CD4-positive, alpha-beta T cell treated with Interleukin-15 for 4 hours (primary cell): Measurements from ENCODE around the gene GPAT3.
A peak's percentile ranks its signal among the peaks of the same experiment; 100 is the strongest.
"Not testable (repeated sequence)": the region's sequence is repeated elsewhere in the genome, so short reads cannot be mapped to it uniquely, and the experiment has no call there.

ENCODE experiments used
- DNase-seq: peaks from one replicate; pipeline ENCODE4 v3.0.0-alpha.2; 2020; ENCODE audit warnings: low spot score

The GPAT3 gene

GRCh38 chr4:83604321-83604720, 68.4 kb downstream of the GPAT3 start:
- no peak for DNase-seq

DNA sequence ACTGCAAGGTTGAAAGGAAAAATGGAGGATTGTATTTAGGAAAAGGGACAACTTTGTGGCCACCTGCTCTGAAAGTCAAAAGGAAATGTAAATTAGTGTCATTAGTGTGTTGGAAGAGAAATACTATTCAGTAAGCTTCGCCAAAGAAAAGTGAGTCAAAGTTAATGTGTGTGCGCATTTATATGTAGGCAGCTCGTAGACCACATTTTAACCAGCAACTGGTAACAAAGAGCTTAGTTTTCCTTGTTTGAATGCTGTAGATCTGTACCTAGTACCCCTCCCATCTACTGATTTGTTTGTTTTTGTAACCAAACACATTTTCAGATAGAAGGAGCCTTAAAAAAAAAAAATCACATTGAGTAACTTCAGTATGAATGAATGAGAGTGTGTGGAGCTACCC, 69.3 kb downstream of the GPAT3 start:
- no peak for DNase-seq

GRCh38 chr4:83605744-83606172, 69.8 kb downstream of the GPAT3 start:
- no peak for DNase-seq

DNA sequence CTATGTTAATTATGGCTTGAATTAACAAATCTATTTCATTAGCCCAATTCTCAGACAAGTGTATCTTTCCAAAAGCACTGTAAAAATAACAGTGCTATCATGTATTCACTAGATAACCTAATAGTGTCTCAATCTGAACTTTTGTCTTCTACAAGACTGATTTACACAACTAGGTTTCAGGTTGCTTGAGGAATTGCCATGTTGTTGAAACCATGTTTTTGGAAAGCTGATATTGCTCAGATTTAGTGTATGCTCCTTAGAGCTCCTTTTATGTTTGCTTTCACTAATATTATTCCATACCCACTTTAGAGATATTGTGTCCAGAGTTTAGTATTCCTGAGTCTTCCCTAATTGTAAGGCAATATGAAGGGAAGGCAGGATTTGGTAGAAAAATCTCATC, 70.6 kb downstream of the GPAT3 start:
- no peak for DNase-seq

DNA sequence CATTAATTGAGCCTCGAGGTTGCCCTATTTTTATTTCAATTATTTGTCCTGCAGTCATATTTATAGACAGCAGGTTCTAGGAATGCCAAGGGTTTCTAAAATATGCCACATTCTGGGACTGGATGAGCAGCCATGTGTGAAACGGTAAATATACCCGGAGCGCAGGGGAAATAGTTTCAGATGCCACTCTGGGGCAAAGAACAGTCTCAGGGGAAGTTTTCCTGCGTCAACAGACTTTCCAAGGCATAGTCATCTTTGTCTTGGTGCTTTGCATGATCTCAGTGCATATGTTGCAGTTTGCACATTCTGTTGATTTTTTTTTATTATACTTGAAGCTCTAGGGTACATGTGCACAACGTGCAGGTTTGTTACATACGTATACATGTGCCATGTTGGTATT, 71.0 kb downstream of the GPAT3 start:
- no peak for DNase-seq

- DNase-seq = no peak
These were observed 73.5 kb downstream of the GPAT3 start for GRCh38 chr4:83609365-83609764.

GRCh38 chr4:83610729-83611128, 74.8 kb downstream of the GPAT3 start:
- DNase-seq = no peak

DNA sequence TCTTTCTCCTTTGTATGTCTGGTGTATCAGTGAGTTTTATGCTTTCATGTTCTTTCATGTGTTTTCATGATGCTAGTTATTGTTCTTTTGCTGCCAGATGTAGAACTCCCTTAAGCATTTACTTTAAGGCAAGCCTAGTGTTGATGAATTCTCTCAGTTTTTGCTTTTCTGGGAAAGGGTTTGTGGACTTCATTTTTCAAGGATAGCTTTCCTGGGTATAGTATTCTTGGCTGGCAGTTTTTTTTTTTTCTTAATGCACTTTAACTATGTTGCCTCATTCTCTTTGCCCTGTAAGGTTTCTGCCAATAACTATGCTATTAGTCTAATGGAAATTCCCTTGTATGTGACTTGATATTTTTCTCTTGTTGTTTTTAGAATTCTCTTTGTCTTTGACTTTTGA, 77.1 kb downstream of the GPAT3 start:
- DNase-seq = no peak

- DNase-seq = no peak
These were observed 78.1 kb downstream of the GPAT3 start for GRCh38 chr4:83613994-83614393.

- DNase-seq = no peak
These were observed 80.3 kb downstream of the GPAT3 start for GRCh38 chr4:83616252-83616651.

- no peak for DNase-seq
These were observed 81.6 kb downstream of the GPAT3 start for GRCh38 chr4:83617371-83618035.

GRCh38 chr4:83618431-83618830, 82.5 kb downstream of the GPAT3 start:
- DNase-seq = no peak

- no peak for DNase-seq
These were observed 83.2 kb downstream of the GPAT3 start for GRCh38 chr4:83618991-83619645.

GRCh38 chr4:83622127-83622526, 86.2 kb downstream of the GPAT3 start:
- not testable (repeated sequence) for DNase-seq

GRCh38 chr4:83625821-83626220, 89.9 kb downstream of the GPAT3 start:
- no peak for DNase-seq

GRCh38 chr4:83626245-83626836, 90.4 kb downstream of the GPAT3 start:
- no peak for DNase-seq

DNA sequence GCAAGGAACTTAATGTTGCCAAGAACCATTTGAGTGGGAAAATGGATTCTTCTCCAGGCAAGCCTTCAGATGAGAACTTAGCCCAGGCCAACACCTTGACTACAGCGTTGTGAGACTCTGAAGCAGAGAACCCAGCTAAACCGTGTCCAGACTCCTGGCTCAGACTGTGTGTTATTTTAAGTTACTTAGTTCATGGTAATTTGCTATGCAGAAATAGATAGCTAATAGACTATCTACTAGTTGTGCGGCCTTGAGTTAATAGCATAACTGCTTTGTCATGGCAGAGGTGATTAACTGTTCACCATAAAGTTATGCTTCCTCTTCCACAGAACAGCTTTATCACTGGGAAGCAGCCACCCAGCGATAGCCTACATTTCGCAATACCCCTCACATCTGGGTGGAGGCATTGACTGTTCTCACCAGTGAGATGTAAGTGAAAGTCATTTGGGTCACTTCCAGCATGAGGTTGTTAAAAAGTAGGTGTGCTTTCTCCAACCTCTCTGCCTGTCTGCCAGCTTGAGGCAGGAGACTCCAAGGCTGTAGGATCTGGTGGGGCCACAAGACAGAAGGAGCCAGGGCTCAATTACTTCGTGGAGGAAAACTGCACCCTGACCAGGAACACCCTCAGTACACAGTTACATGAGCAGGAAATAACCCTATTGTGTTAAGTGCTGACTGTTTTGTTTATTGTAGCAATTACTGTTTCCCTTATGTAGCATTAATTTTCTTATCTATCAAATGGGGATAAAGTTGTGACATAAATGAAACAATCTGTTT, 94.2 kb downstream of the GPAT3 start:
- no peak for DNase-seq

DNA sequence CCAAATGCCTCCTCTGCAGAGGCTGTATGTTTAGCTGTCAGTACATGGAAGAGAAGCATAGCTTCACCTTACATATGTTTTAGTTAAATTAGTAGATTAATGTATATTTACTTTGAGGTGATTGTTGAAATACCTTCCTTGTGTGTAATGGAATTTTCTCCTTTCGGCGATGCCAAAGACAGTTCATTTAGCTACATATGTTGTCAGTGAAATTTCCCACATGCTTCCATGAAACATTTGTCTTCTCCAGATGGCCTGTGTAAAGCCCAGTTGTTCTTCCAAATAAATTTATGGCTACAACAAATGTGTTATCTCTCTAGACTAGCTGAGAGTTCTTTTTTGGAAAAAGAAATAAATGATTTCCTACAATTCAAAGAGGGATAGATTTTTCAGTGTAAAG, 95.2 kb downstream of the GPAT3 start:
- DNase-seq = no peak

DNA sequence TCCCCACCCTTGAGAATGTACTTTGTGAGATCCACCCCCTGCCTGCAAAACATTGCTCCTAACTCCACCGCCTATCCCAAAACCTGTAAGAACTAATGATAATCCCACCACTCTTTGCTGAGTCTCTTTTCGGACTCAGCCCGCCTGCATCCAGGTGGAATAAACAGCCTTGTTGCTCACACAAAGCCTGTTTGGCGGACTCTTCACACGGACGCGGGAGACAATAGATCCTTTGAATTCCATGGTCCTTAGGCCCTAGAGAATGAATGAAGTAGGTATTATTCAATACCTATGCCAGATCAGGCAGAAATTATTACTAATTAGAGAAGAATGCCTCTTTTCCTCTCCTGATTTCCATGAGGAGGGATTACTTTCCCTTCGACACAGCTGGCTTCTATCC, 101.0 kb downstream of the GPAT3 start:
- DNase-seq = no peak

GRCh38 chr4:83639849-83640493, 104.1 kb downstream of the GPAT3 start:
- DNase-seq = peak; percentile 71

DNA sequence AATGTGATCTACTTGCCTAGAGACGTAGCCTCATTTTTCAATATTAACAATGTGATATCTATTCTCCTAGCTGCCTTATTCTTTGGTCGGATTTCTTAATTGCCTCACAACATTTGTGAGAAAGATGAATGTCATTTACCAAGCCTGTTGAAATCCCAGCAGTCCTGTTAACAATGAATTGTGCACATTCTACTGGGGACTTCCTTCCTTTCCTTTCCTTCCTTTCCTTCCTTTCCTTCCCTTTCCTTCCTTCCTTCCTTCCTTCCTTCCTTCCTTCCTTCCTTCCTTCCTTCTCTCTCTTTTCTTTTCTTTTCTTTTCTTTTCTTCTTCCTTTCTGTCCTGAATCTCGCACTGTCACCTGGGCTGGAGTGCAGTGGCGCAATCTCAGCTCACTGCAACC, 107.1 kb downstream of the GPAT3 start:
- no peak for DNase-seq
